Osteoblast (primary cell): ENCODE data around the gene LCN10. TPM values are rescaled to one million over a fixed set of nuclear protein-coding genes. Genes with fewer than 3 reads are reported as not detected.

Experiments used
- DNase-seq: peaks from one replicate; pipeline ENCODE4 v3.0.0; 2011; ENCODE audit warnings: low spot score, mixed read lengths; ENCODE audit not compliant: insufficient read length; ENCODE audit errors: missing footprints
- H2AFZ ChIP-seq: 2 replicates; pipeline ENCODE4 v1.6.0; 2011; ENCODE audit warnings: mild to moderate bottlenecking, low read length
- H3K27ac ChIP-seq: 2 replicates; pipeline ENCODE4 v1.5.1; 2011; ENCODE audit warnings: mild to moderate bottlenecking, low read depth, low read length, moderate library complexity
- H3K27me3 ChIP-seq: 2 replicates; pipeline ENCODE4 v1.6.0; 2012; ENCODE audit warnings: mild to moderate bottlenecking, control low read depth, inconsistent platforms, low read length, moderate library complexity; ENCODE audit not compliant: insufficient read depth
- H3K36me3 ChIP-seq: 2 replicates; pipeline ENCODE4 v1.5.1; 2011; ENCODE audit warnings: mild to moderate bottlenecking, low read length, control low read depth, moderate library complexity; ENCODE audit not compliant: insufficient read depth
- H3K4me1 ChIP-seq: 2 replicates; pipeline ENCODE4 v1.5.1; 2011; ENCODE audit warnings: mild to moderate bottlenecking, low read length, control low read depth, moderate library complexity; ENCODE audit not compliant: insufficient read depth
- H3K4me2 ChIP-seq: 2 replicates; pipeline ENCODE4 v1.6.0; 2011; ENCODE audit warnings: mild to moderate bottlenecking, low read length; ENCODE audit not compliant: insufficient read depth
- H3K4me3 ChIP-seq: fragments of 200-600 bp; sonication (generic); 3 replicates; pipeline ENCODE4 v1.5.1; 2012; ENCODE audit warnings: mild to moderate bottlenecking, low read length, inconsistent platforms; ENCODE audit not compliant: insufficient read depth
- H3K79me2 ChIP-seq: 2 replicates; pipeline ENCODE4 v1.6.0; 2012; ENCODE audit warnings: mild to moderate bottlenecking, low read length, control low read depth, inconsistent platforms; ENCODE audit not compliant: insufficient read depth
- H3K9me3 ChIP-seq: 2 replicates; pipeline ENCODE4 v1.5.1; 2011; ENCODE audit warnings: low read depth, low read length, control low read depth
- H4K20me1 ChIP-seq: 2 replicates; pipeline ENCODE4 v1.6.0; 2012; ENCODE audit warnings: mild to moderate bottlenecking, low read length, control low read depth; ENCODE audit not compliant: insufficient read depth
- total RNA-seq: library from RNA; depleted of rRNA; stranded (reverse); fragments of >200 nt; gene quantifications from 2 replicates; pipeline ENCODE4 v1.2.3, GENCODE V29; 2012
- TF ChIP-seq, protein P1 (sequence below): IDR thresholded peaks from 2 replicates; pipeline ENCODE4 v1.5.1; 2011; ENCODE audit warnings: mild to moderate bottlenecking, low read depth, low read length, moderate library complexity; ENCODE audit errors: extremely low read depth

The LCN10 gene
- total RNA-seq, 1 donor, result not detected

DNA sequence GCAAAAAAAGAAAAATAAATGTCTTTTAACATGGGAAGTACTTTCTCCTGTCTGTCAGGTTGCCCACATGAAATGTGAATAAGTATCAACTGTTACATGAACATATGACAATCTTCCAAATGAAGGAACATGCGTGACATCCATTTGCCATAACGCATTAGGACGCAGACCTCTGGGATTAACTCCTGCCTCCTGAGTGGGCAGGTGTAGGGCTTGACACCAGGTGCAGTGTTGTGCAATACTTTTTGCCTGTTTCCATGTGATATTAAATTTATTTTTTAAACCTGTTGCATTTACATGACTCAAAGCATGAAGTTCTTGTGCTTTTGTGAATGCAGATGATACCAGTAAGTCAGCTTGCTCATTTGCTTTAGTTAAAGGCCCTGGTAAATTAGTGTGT, 39.7 kb upstream of the LCN10 start:
- Histone ChIP-seq H3K4me2 (no peak overlapping the region), H3K9me3 (no peaks in the 10 kb centered on the region), H3K79me2 (no peaks in the 10 kb centered on the region), H3K4me3 (no peak overlapping the region), H3K27ac (no peak overlapping the region), H3K27me3 (peaks cover 43% of the 10 kb centered on the region), H4K20me1 (no peaks in the 10 kb centered on the region), H3K36me3 (no peaks in the 10 kb centered on the region), H2AFZ (no peak overlapping the region), H3K4me1 (no peaks in the 10 kb centered on the region)
- TF ChIP-seq, protein P1, sequence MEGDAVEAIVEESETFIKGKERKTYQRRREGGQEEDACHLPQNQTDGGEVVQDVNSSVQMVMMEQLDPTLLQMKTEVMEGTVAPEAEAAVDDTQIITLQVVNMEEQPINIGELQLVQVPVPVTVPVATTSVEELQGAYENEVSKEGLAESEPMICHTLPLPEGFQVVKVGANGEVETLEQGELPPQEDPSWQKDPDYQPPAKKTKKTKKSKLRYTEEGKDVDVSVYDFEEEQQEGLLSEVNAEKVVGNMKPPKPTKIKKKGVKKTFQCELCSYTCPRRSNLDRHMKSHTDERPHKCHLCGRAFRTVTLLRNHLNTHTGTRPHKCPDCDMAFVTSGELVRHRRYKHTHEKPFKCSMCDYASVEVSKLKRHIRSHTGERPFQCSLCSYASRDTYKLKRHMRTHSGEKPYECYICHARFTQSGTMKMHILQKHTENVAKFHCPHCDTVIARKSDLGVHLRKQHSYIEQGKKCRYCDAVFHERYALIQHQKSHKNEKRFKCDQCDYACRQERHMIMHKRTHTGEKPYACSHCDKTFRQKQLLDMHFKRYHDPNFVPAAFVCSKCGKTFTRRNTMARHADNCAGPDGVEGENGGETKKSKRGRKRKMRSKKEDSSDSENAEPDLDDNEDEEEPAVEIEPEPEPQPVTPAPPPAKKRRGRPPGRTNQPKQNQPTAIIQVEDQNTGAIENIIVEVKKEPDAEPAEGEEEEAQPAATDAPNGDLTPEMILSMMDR, result no peak
- DNase-seq, result no peak

DNA sequence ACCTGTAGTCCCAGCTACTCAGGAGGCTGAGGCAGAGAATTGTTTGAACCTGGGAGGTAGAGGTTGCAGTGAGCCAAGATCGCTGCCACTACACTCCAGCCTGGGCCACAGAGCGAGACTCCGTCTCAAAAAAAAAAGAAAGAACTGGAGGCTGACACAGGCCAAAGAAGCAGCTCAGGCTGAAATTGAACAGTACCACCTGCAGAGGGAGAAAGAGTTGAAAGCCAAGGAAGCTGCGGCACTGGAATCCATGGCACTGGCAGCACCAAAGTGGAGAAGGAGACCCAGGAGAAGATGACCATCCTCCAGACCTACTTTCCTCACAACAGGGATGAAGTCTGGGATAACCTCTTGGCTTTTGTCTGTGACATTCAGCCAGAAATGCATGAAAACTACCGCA, 37.1 kb upstream of the LCN10 start:
- Histone ChIP-seq H3K4me2 (no peak overlapping the region), H3K36me3 (no peaks in the 10 kb centered on the region), H3K4me3 (no peak overlapping the region), H3K27ac (no peak overlapping the region), H2AFZ (no peak overlapping the region), H3K9me3 (no peaks in the 10 kb centered on the region), H3K79me2 (no peaks in the 10 kb centered on the region), H4K20me1 (no peaks in the 10 kb centered on the region), H3K27me3 (peaks cover 46% of the 10 kb centered on the region), H3K4me1 (no peaks in the 10 kb centered on the region)
- no peak for DNase-seq
- TF ChIP-seq, protein P1, result no peak

DNA sequence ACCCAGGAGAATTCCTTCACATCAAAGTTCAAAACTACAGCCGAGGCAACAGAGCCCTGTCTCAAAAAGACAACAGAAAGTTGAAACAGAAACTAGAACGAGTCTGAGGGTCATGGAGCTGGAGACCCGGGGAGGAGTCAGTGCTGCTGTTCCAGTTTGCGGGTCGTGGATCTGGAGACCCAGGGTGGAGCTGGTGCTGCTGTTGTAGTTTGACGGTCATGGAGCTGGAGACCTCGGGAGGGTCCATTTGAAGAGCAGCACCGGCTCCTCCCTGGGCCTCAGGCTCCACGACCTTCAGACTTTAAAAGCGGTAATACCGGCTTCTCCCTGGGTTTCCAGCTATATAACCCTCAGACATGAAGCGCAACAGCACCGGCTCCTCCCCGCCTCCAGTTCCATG, 34.6 kb upstream of the LCN10 start:
- H4K20me1 ChIP-seq, result no peaks in the 10 kb centered on the region
- no peak overlapping the region for H2AFZ ChIP-seq
- H3K27ac ChIP-seq, result no peak overlapping the region
- H3K4me1 ChIP-seq, result no peaks in the 10 kb centered on the region
- no peaks in the 10 kb centered on the region for H3K36me3 ChIP-seq
- no peak overlapping the region for H3K4me3 ChIP-seq
- DNase-seq, result no peak
- peaks cover 3% of the 10 kb centered on the region for H3K9me3 ChIP-seq
- H3K4me2 ChIP-seq, result no peak overlapping the region
- no peaks in the 10 kb centered on the region for H3K79me2 ChIP-seq
- TF ChIP-seq, protein P1, result no peak
- H3K27me3 ChIP-seq, result peaks cover 41% of the 10 kb centered on the region

DNA sequence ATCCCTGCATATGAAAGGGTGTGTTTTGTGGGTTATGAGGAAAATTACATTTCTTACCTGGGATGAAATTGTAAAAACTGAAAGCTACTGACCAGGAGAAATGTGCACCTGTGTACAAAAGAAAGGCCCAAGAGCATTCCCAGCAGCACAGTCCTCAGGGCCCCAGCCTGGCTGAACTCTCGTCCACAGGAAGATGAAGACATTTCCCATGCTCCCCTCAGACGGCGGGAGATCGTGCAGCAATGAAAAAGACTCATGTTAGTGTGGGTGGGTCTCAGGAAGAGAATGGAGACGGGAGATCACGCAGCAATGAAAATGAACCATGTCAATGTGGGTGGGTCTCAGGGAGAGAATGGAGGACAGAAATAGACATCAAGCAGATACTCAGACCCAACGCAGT, 34.2 kb upstream of the LCN10 start:
- Histone ChIP-seq H3K4me3 (no peak overlapping the region), H3K4me2 (no peak overlapping the region), H3K79me2 (no peaks in the 10 kb centered on the region), H3K27ac (no peak overlapping the region), H2AFZ (no peak overlapping the region), H4K20me1 (no peaks in the 10 kb centered on the region), H3K36me3 (no peaks in the 10 kb centered on the region), H3K27me3 (peaks cover 38% of the 10 kb centered on the region), H3K9me3 (peaks cover 3% of the 10 kb centered on the region), H3K4me1 (no peaks in the 10 kb centered on the region)
- TF ChIP-seq, protein P1, result no peak
- no peak for DNase-seq
